ENCODE data around the gene NTRK3.

DNA sequence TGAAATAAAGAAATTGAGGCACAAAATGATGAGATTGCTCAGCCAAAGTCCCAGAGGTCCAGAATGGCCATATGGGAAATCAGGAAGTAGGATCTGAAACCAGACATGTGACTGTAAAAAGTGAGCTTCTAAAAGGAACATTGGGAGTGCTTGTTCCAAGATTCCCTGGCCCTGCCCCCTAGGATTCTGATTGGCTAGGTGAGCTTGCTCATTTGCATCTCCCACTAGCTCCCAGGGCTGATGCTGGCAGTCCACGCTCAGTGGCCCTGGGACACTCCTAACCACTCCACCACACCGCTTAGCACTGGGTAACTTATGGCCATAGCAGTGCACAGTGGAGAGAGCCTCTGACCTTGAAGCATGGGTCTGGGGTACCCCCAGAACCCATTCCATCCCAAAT, 326.7 kb downstream of the NTRK3 start:
- TF ChIP-seq POLR2A (IDR thresholded peaks at IDR 0.05), result no peak
- TF ChIP-seq, protein P1, sequence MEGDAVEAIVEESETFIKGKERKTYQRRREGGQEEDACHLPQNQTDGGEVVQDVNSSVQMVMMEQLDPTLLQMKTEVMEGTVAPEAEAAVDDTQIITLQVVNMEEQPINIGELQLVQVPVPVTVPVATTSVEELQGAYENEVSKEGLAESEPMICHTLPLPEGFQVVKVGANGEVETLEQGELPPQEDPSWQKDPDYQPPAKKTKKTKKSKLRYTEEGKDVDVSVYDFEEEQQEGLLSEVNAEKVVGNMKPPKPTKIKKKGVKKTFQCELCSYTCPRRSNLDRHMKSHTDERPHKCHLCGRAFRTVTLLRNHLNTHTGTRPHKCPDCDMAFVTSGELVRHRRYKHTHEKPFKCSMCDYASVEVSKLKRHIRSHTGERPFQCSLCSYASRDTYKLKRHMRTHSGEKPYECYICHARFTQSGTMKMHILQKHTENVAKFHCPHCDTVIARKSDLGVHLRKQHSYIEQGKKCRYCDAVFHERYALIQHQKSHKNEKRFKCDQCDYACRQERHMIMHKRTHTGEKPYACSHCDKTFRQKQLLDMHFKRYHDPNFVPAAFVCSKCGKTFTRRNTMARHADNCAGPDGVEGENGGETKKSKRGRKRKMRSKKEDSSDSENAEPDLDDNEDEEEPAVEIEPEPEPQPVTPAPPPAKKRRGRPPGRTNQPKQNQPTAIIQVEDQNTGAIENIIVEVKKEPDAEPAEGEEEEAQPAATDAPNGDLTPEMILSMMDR (IDR thresholded peaks at IDR 0.05), result no peak
